Caki2 (cell line): ENCODE measurements around the gene CRYBB3. TPM values are rescaled to one million over a fixed set of nuclear protein-coding genes. Genes with fewer than 3 reads are reported as not detected.
"Not testable (repeated sequence)": the region's sequence is repeated elsewhere in the genome, so short reads cannot be mapped to it uniquely, and the experiment has no call there.

Experiments used
- DNase-seq: peaks from one replicate; pipeline ENCODE4 v3.0.0-alpha.2; 2015; ENCODE audit warnings: low read depth
- in situ Hi-C: cut with HindIII; loops from 2 replicates; pipeline ENCODE4 v1.10.0; 2016; ENCODE audit warnings: low sequenced_read_pairs, low pct_unique_long_range_greater_than_20kb, mixed read lengths
- total RNA-seq: library from RNA; depleted of rRNA; stranded (reverse); fragments of >200 nt; shearing (Covaris generic); gene quantifications from 2 replicates; pipeline ENCODE4 v1.2.3, GENCODE V29; 2014; ENCODE audit warnings: low replicate concordance

Gene CRYBB3
- total RNA-seq, 1 experiment from 2014 or later, result not detected

GRCh38 chr22:25172153-25172552 lies 27.5 kb upstream of the CRYBB3 start:
- DNase-seq, result peak; percentile 21
- in situ Hi-C loops, result no loop called here

- DNase-seq, result no peak
- in situ Hi-C loops, result no loop called here
These were observed 25.3 kb upstream of the CRYBB3 start for GRCh38 chr22:25174156-25174887.

DNA sequence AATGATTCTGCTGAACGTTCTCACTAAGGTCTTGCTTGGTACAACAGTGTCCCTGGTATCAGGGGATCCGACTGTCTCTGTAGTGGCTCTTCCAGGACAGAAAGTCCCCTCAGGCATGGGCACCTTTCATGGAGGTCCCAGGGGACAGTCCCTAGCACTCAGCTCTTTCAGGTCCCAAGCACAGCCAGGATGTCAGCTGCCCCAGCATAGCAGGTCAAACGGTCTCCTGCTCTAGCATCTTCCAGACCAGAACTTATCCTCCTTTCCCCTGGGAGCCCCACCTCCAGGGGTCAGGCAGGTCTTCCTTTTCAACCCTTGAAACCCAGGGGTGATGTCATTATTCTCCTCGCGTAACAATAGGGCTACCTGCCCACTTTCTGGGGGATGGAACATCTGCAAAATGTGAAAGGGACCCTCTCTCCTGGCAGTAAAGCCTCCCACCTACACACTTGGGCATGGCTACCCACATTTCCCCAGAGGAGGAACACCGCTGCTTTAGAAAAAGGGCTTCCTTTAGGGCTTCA lies 24.7 kb upstream of the CRYBB3 start:
- in situ Hi-C loops, result no loop called here
- no peak for DNase-seq

DNA sequence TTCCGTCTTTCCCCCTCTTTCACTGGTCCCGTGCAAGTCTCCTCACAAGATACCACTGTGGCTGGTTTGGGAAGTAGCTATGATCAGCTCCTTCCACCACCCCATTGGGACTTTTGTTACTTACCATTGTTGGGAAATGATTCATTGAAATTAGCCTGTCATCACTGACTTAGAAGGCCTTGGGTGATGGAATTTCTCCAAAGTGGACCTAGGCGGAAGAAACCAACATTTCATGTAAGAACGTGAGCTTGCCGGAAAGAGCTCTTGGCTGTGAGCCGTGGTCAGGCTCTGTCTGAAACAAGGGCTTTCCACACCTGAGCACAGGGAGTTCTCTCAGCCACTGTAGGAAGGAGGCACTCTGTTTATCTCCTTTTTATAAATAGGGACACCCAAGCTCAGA lies 23.5 kb upstream of the CRYBB3 start:
- no peak for DNase-seq
- in situ Hi-C loops, result no loop called here

DNA sequence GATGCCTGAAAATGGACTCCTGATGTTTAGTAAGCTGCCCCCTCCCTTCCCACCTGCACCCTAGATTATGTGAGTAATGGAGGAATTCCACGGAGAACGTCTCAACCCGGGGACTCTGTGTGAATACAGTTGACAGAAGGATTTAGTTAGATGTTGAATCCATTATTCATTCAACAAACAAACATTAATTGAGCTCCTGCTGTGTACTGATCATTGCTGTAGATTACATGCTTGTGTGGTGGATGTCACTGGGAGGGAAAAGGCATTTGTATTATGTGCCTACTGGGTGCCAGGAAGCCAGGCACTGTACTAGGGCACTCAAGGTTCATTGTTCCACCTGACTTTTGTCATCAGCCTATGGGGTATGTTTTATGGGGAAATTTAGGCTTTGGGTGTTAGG lies 22.9 kb upstream of the CRYBB3 start:
- in situ Hi-C loops, result no loop called here
- DNase-seq, result no peak

GRCh38 chr22:25177226-25177625 lies 22.4 kb upstream of the CRYBB3 start:
- in situ Hi-C loops, result no loop called here
- no peak for DNase-seq

DNA sequence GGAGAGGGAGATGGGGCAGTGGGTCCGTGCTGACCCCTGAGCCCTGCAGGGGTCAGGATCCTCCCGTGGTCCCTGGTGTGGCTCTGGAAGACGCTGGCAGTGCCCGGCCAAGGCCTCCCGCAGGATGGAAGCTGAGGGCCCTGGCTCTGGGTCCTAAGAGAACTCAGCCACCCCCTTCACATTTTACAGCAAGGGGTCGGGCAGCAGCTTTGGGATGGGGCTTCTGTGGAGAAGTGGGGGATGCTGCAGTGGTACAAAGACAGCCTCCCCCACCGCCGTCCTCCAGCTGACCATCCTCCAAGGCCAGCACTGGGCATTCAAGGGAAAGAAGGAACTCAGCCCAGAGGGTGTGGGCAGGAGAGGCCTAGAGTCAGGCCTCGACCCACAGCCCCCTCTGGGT lies 21.8 kb upstream of the CRYBB3 start:
- DNase-seq, result no peak
- in situ Hi-C loops, result no loop called here

- DNase-seq, in situ Hi-C loops: not testable (repeated sequence)
These were observed 21.3 kb upstream of the CRYBB3 start for GRCh38 chr22:25178348-25178747.

GRCh38 chr22:25178869-25179631 lies 20.6 kb upstream of the CRYBB3 start:
- DNase-seq, in situ Hi-C loops: not testable (repeated sequence)

- DNase-seq, result no peak
- in situ Hi-C loops, result no loop called here
These were observed 17.2 kb upstream of the CRYBB3 start for GRCh38 chr22:25182131-25183110.

DNA sequence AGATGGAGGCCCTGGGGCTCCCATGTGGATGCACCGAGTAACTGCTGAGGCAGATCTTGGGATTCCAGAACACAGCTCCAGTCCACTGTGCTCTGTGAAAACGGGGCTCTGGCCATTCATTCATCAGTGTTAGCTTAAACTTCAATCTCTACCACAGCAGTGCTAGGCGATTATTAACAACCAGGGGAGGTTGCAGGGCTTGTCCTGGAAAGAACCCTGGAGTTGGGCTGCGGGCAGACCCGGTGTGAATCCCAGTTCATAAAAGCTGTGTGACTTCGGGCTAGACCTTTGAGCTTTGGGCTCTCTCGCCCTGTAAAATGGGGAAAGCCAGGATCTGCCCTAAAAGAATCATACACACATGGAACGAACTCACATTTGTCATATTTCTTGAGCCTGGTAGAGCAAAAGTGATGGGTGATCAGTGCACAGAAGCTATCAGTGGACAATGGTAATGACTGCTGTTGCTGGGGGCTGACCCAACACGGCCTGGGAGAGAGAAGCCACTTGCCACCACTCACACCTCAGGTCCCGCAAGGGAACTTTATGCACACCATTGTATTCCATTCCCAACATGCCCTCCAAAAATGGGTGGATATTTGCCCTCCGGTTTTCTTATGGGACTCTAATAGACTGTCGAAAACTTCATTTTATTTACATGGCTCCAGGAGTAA lies 15.6 kb upstream of the CRYBB3 start:
- no peak for DNase-seq
- in situ Hi-C loops, result no loop called here

DNA sequence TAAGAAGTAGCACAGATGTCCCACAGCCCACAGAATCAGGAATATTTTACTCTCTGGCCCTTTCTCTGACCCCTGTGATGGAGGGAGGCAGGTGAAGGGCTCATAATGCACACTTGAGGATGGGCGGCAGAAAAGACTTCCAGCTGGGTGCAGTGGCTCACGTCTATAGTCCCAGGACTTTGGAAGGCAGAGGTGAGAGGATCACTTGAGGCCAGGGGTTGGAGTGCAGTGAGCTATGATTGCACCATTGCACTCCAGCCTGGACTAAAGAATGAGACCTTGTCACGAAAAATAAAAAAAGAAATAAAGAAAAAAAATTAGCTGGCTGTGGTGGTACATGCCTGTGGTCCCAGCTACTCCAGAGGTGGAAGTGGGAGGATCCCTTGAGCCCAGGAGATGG lies 13.5 kb upstream of the CRYBB3 start:
- no peak for DNase-seq
- in situ Hi-C loops, result no loop called here

DNA sequence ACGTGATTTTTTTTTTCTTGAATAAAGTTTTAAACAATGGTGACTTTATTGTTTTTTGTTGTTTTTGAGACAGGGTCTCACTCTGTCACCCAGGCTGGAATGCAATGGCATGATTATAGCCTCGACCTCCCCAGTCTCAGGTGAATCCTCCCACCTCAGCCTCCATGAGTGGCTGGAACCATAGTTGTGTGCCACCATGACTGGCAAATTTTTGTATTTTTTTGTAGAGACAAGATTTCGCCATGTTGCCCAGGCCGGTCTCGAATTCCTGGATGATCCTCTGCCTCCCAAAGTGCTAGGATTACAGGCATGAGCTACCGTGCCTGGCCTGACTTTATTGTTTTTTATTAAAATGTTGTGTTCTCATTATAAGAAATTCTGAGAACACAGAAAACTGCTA lies 12.2 kb upstream of the CRYBB3 start:
- in situ Hi-C loops, result no loop called here

DNA sequence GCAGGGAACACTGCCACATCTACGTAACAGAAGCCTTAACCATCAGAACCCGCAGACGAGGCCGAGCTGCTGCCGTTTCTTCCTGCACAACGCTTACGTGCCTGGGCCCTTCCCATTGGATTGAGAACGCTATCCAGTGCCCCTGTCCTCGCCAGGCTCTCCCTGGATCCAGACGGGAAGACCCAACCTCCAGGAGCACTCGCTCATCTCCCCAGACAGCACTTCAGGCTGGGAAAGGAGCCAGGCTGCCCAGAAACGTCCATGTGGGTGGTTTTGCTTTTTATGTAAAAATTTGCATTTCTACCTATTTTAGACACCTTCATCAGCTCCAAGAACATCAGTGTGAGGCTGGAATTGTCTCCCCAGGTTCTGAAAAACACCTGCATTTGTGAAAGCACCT lies 7.3 kb upstream of the CRYBB3 start:
- in situ Hi-C loops, result no loop called here
- no peak for DNase-seq

More for the DNA sequence above, 12.2 kb upstream of the CRYBB3 start:
- DNase-seq, result no peak

GRCh38 chr22:25193130-25193529 lies 6.5 kb upstream of the CRYBB3 start:
- DNase-seq, result no peak
- in situ Hi-C loops, result no loop called here

GRCh38 chr22:25193548-25193947 lies 6.1 kb upstream of the CRYBB3 start:
- in situ Hi-C loops, result no loop called here

DNA sequence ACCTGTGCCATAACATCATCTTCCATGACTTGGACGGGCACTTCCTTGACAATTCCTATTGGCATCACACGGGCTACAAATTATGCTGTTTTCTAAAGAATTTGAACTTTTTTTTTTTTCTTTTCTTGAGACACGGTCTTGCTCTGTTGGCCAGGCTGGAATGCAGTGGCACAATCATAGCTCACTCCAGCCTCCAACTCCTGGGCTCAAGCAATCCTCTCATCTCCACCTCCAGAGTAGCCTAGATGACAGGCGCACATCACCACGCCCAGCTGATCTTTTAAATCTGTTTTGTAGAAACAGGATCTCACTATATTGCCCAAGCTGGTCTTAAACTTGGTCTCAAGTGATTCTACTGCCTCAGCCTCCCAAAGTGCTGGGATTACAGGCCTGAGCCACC lies 3.3 kb upstream of the CRYBB3 start:
- no peak for DNase-seq
- in situ Hi-C loops, result no loop called here

More at GRCh38 chr22:25193548-25193947, 6.1 kb upstream of the CRYBB3 start:
- peak; percentile 22 for DNase-seq

- DNase-seq, result peak; percentile 8
These were observed 2.3 kb upstream of the CRYBB3 start for GRCh38 chr22:25197340-25197739.

More at GRCh38 chr22:25197340-25197739, 2.3 kb upstream of the CRYBB3 start:
- in situ Hi-C loops, result no loop called here
